T-helper 9 cell (primary cell): ENCODE measurements around the gene C8B.

ENCODE experiments used
- DNase-seq: peaks from one replicate; pipeline ENCODE4 v3.0.0-alpha.2; 2020

C8B gene

DNA sequence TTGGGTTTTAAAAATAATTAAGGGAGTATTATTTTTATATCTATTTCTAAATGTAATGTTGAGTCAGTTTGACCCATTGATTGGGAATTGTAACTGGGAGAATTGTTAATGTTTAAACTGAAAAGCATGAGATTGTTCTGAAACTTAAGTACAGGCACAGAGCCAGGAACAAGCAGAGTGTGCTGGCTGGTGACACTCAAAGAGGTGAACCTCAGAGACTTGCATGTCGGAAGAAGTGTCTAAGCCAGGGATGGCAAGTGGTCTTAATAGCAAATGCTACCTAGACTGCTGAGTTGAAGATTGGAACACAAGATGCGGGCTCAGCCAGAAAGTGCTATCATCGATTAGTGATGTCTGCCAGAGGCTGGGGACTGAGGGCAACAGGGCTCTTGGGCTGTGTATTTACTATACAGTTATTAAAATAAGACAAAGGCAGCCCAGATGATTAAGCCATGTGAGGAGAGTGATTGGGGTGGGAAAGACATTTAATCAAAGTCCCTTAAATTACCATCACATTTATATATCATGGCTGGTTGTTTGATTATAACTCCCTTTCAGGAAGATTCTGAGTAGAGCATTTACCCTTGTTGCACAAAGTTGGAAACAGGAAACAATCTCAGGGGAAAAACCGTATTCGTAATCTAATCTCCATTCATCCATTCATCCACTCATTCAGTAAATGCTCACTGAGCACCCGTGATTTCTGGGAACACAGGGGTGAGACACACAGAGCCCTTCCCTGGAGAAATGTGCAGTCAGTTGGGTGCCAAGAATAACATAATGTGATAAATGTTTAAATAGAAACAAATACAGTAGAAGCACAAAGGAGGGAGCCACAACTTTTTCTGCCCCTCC, 68.4 kb downstream of the C8B start:
- no peak for DNase-seq

GRCh38 chr1:56894014-56894413, 71.8 kb downstream of the C8B start:
- no peak for DNase-seq

DNA sequence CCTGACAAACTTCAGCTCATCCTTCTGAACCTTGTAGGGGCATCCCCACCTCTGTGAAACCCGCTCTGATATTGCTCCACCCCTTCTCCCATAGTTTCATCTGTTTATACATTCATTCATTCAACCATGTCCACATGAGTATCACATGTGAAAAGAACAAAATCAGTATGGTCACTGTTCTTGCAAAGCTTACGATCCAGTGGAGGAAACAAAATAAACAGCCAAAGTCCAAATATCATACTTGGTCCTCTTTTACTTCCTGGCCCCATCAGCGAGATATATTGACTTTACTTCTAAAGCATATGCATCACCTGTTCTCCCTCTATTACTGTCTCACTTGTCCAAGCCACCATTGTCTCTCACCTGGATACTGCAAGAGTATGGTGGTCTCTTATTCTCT, 75.6 kb downstream of the C8B start:
- no peak for DNase-seq

DNA sequence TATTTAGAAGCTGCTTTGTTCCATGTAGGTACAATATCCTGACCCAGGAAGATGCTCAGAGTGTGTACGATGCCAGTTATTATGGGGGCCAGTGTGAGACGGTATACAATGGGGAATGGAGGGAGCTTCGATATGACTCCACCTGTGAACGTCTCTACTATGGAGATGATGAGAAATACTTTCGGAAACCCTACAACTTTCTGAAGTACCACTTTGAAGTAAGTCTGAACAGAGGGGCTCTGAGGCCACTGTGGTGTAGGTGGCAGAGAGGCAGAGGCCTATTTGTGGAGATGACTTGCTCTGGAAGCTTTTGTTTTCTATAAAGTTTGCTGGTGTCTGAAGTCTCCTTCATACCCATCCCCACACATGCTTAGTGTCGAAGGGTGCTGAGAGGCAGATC, 84.4 kb downstream of the C8B start:
- no peak for DNase-seq

- no peak for DNase-seq
These were observed 85.0 kb downstream of the C8B start for GRCh38 chr1:56880774-56881173.
